GM12873 (cell line): ENCODE measurements around the gene ENPP6.

Source experiments
- CTCF ChIP-seq: IDR thresholded peaks from 2 replicates; pipeline ENCODE4 v1.5.1; 2012; ENCODE audit warnings: low read depth, mild to moderate bottlenecking, moderate library complexity, low read length, control low read depth; ENCODE audit not compliant: insufficient read depth; ENCODE audit errors: missing control alignments

ENPP6 gene

GRCh38 chr4:184154199-184154598, 63.5 kb downstream of the ENPP6 start:
- no peak for TF ChIP-seq CTCF

GRCh38 chr4:184153781-184154180, 63.9 kb downstream of the ENPP6 start:
- no peak for TF ChIP-seq CTCF

GRCh38 chr4:184151988-184152485, 65.6 kb downstream of the ENPP6 start:
- TF ChIP-seq CTCF = no peak

- no peak for TF ChIP-seq CTCF
Observed at GRCh38 chr4:184150102-184150839, 67.4 kb downstream of the ENPP6 start.

- TF ChIP-seq CTCF = no peak
Observed at GRCh38 chr4:184148738-184149637, 68.7 kb downstream of the ENPP6 start.

- no peak for TF ChIP-seq CTCF
Observed at GRCh38 chr4:184147858-184148737, 69.6 kb downstream of the ENPP6 start.
